ENCODE data around the gene OSBPL1A.

Gene OSBPL1A

DNA sequence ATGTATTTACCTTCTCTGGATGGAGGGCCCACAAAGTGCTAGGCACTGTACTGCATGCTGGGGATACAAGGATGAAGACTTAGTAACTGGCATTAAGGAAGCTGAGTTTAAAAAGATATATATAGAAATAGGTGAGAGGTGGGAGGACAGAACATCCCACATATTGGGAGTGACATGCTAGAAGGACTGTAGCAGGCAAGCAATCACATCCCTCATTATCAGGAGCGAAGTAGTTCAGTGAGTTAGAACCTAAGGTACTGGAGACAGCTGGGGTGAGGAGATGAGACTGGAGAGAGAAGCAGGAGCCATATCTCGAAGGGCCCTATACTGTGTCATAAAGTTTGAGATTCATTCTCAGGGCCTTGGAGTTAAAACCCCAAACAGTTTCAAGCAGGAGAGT is 10.9 kb upstream of the OSBPL1A start:
- Histone ChIP-seq H3K4me3 (ENCODE audit: low read depth, low read length) (no peak overlapping the region), H3K36me3 (no peaks in the 10 kb centered on the region), H3K27me3 (ENCODE audit: insufficient read depth, low read depth, severe bottlenecking) (no peaks in the 10 kb centered on the region), H3K9me3 (ENCODE audit: severe bottlenecking) (no peaks in the 10 kb centered on the region), H3K27ac (no peak overlapping the region)
- no peak for DNase-seq
- TF ChIP-seq, protein P1, sequence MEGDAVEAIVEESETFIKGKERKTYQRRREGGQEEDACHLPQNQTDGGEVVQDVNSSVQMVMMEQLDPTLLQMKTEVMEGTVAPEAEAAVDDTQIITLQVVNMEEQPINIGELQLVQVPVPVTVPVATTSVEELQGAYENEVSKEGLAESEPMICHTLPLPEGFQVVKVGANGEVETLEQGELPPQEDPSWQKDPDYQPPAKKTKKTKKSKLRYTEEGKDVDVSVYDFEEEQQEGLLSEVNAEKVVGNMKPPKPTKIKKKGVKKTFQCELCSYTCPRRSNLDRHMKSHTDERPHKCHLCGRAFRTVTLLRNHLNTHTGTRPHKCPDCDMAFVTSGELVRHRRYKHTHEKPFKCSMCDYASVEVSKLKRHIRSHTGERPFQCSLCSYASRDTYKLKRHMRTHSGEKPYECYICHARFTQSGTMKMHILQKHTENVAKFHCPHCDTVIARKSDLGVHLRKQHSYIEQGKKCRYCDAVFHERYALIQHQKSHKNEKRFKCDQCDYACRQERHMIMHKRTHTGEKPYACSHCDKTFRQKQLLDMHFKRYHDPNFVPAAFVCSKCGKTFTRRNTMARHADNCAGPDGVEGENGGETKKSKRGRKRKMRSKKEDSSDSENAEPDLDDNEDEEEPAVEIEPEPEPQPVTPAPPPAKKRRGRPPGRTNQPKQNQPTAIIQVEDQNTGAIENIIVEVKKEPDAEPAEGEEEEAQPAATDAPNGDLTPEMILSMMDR (IDR thresholded peaks at IDR 0.05; ENCODE audit: low read depth, low read length), result no peak

DNA sequence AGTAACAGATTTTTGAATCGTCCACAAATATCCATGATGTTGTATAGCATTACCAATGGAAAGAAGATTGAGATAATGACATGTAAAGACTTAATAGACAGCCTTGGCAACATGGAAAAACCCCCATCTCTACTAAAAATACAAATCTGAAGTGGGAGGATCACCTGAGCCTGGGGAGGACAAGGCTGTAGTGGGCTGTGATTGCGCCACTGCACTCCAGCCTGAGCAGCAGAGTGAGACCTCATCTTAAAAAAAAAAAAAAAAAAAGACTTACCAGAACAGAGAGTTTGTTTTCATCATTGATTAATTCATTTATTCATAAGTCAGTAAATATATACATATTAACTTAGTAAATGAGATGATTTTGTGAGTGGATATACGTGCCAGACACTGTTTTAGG is 7.0 kb upstream of the OSBPL1A start:
- H3K4me3 ChIP-seq (ENCODE audit: low read depth, low read length), result no peak overlapping the region
- H3K36me3 ChIP-seq, result no peaks in the 10 kb centered on the region
- no peak for DNase-seq
- H3K27ac ChIP-seq, result no peak overlapping the region
- H3K27me3 ChIP-seq (ENCODE audit: insufficient read depth, low read depth, severe bottlenecking), result no peaks in the 10 kb centered on the region
- TF ChIP-seq, protein P1 (IDR thresholded peaks at IDR 0.05; ENCODE audit: low read depth, low read length), result no peak
- no peaks in the 10 kb centered on the region for H3K9me3 ChIP-seq (ENCODE audit: severe bottlenecking)

DNA sequence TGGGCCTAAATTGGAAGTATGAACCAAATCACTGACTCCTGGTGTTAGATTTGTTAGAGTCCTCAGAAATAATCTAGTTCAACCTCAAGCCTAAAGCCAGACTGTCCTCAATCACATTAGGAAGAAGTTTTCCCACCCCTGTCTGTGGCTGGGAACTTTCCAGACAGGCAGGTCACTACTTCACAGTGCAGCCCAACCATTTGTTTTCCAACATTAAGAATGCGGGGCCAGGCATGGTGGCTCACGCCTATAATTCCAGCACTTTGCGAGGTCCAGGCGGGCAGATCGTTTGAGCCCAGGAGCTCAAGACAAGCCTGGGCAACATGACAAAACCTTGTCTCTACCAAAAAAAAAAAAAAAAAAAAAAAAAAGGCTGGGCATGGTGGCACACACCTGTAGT is 5.5 kb upstream of the OSBPL1A start:
- TF ChIP-seq, protein P1 (IDR thresholded peaks at IDR 0.05; ENCODE audit: low read depth, low read length), result no peak
- Histone ChIP-seq H3K4me3 (ENCODE audit: low read depth, low read length) (no peak overlapping the region), H3K9me3 (ENCODE audit: severe bottlenecking) (no peaks in the 10 kb centered on the region), H3K36me3 (no peaks in the 10 kb centered on the region), H3K27ac (no peak overlapping the region), H3K27me3 (ENCODE audit: insufficient read depth, low read depth, severe bottlenecking) (no peaks in the 10 kb centered on the region)
- DNase-seq, result no peak

DNA sequence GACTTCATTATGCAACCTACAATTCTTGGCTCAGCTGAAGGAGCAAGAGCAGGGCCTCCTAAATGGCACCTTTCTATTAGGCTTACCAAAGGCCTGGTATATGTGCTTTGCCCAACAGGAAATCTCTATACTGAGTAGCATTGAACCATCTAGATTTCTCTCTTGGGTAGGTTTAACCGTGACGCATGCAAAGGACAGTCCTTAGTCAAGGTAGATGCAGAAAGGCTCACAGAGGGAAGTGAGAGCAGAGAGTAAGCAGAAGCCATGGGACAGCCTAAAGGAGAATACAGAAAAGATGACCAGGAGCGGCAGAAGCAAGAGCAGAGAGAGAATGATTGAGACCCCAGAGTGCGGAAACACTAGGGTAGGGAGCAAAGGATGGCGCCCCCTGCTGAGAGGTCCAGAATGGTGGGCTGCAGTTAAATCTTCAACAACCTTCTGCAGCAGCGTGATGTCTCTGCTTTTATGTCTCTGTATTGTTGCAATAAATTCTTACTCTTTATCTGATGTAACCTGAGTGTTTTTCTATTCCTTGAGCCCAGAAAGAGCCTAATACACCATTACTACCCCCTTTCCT is 4.7 kb upstream of the OSBPL1A start:
- DNase-seq, result no peak
- no peaks in the 10 kb centered on the region for H3K27me3 ChIP-seq (ENCODE audit: insufficient read depth, low read depth, severe bottlenecking)
- TF ChIP-seq, protein P1 (IDR thresholded peaks at IDR 0.05; ENCODE audit: low read depth, low read length), result peak; percentile 40

DNA sequence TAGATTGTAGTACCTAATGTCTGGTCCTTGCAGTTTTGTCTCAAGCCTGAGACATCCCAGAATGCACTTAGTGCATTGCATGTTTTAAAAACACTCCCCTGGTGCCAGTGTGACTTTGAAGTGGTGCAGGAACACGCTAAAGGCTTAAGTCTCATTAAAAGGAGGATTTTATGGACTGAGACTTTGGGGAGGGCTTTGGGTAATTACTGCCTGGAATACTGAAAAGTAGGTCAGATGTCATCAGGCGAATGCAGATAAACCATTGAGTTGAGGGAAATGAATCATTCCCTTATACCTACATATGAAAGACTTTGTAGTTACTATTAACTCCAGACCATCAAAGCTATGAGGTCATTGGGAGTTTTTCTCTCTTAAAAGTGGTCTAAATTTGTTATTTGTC is 3.0 kb upstream of the OSBPL1A start:
- DNase-seq, result peak; percentile 10
- H3K27ac ChIP-seq, result no peak overlapping the region

More for the DNA sequence above, 4.7 kb upstream of the OSBPL1A start:
- H3K36me3 ChIP-seq, result no peaks in the 10 kb centered on the region
- H3K4me3 ChIP-seq (ENCODE audit: low read depth, low read length), result no peak overlapping the region
- no peaks in the 10 kb centered on the region for H3K9me3 ChIP-seq (ENCODE audit: severe bottlenecking)
- H3K27ac ChIP-seq, result no peak overlapping the region

More for the DNA sequence above, 3.0 kb upstream of the OSBPL1A start:
- H3K9me3 ChIP-seq (ENCODE audit: severe bottlenecking), result no peaks in the 10 kb centered on the region
- H3K36me3 ChIP-seq, result no peaks in the 10 kb centered on the region
- no peaks in the 10 kb centered on the region for H3K27me3 ChIP-seq (ENCODE audit: insufficient read depth, low read depth, severe bottlenecking)
- no peak overlapping the region for H3K4me3 ChIP-seq (ENCODE audit: low read depth, low read length)
- TF ChIP-seq, protein P1 (IDR thresholded peaks at IDR 0.05; ENCODE audit: low read depth, low read length), result no peak
